A549 (cell line): ENCODE data around the gene ARHGEF19. TPM values are rescaled to one million over a fixed set of nuclear protein-coding genes. Genes with fewer than 3 reads are reported as not detected.
"Not testable (repeated sequence)": the region's sequence is repeated elsewhere in the genome, so short reads cannot be mapped to it uniquely, and the experiment has no call there.

Source experiments
- ATAC-seq, 2 experiments: fragments of 200-7000 bp in 1 of 2; fragments of >200 bp in 1 of 2; cut with Nextera tagmentation in 1 of 2; cut with Tn5 transposase in 1 of 2; 3 replicates each; pipeline versions ENCODE4 v1.8.0 to v1.9.1; 2018 to 2020; ENCODE audit warnings: mild to moderate bottlenecking in 1 of 2, moderate library complexity in 1 of 2
- CTCF ChIA-PET: fragments of 300-600 bp; sonication (Branson Sonifier 250); formaldehyde crosslinking; extraction: SDS; loops from one replicate; lab custom pipeline; 2021; ENCODE audit warnings: antibody characterized with exemption, inconsistent platforms; lab: Yijun Ruan, JAX
- POLR2A ChIA-PET: fragments of 350-600 bp; formaldehyde crosslinking; extraction: SDS; loops from one replicate; lab custom pipeline; 2021; ENCODE audit warnings: antibody characterized with exemption, inconsistent platforms; lab: Yijun Ruan, JAX
- DNase-seq, 2 experiments: peaks; one replicate each; pipeline versions ENCODE4 v3.0.0 to v3.0.0-alpha.2; 2011 to 2016; ENCODE audit warnings: low read depth in 1 of 2, low spot score in 1 of 2
- FAIRE-seq: peaks from 2 replicates; lab custom pipeline; 2011; peaks lifted over from hg19 to GRCh38; lab: Jason Lieb, UNC
- H3K27ac ChIP-seq, 2 experiments: fragments of >200 bp; sonication (Bioruptor Twin); formaldehyde crosslinking; 3 replicates each; pipeline ENCODE4 v1.5.1; 2016 to 2017
- H3K4me1 ChIP-seq: fragments of >200 bp; sonication (Bioruptor Twin); formaldehyde crosslinking; 3 replicates; pipeline ENCODE4 v1.6.1; 2016
- H3K4me2 ChIP-seq: fragments of >200 bp; sonication (Bioruptor Twin); formaldehyde crosslinking; 3 replicates; pipeline ENCODE4 v1.6.1; 2016
- H3K4me3 ChIP-seq: fragments of >200 bp; sonication (Bioruptor Twin); formaldehyde crosslinking; 3 replicates; pipeline ENCODE4 v1.5.1; 2016
- H3K9me3 ChIP-seq: fragments of >200 bp; sonication (Bioruptor Twin); formaldehyde crosslinking; 3 replicates; pipeline ENCODE4 v1.6.1; 2016
- CTCF ChIP-seq: fragments of >200 bp; sonication (Bioruptor Twin); formaldehyde crosslinking; IDR thresholded peaks from 3 replicates; pipeline ENCODE4 v1.5.1; 2016
- EHF ChIP-seq: fragments of 250-450 bp; sonication (Bioruptor Pico); IDR thresholded peaks from 2 replicates; pipeline ENCODE4 v1.5.0; 2020; ENCODE audit warnings: mild to moderate bottlenecking
- EP300 ChIP-seq, 2 experiments: fragments of >200 bp; sonication (Bioruptor Twin); formaldehyde crosslinking; IDR thresholded peaks; 2 replicates in 1 of 2; 3 replicates in 1 of 2; pipeline ENCODE4 v1.6.1; 2016 to 2017
- FOXS1 ChIP-seq: fragments of 250-450 bp; sonication (Bioruptor Pico); IDR thresholded peaks from 2 replicates; pipeline ENCODE4 v1.5.0; 2020; ENCODE audit warnings: mild to moderate bottlenecking, moderate library complexity
- GATA3 ChIP-seq: IDR thresholded peaks from 2 replicates; pipeline ENCODE4 v1.6.1; 2012; ENCODE audit warnings: borderline replicate concordance
- HDAC2 ChIP-seq: fragments of 200-600 bp; sonication (generic); IDR thresholded peaks from 2 replicates; pipeline ENCODE4 v1.6.1; 2016
- HEYL ChIP-seq: fragments of 250-450 bp; sonication (Bioruptor Pico); IDR thresholded peaks from 2 replicates; pipeline ENCODE4 v1.8.0; 2021; ENCODE audit warnings: mild to moderate bottlenecking, moderate library complexity
- HOXB13 ChIP-seq: fragments of 250-450 bp; sonication (Bioruptor Pico); IDR thresholded peaks from 2 replicates; pipeline ENCODE4 v1.5.0; 2020; ENCODE audit warnings: low read depth, mild to moderate bottlenecking, moderate library complexity
- HOXB5 ChIP-seq: fragments of 250-450 bp; sonication (Bioruptor Pico); IDR thresholded peaks from 2 replicates; pipeline ENCODE4 v1.5.0; 2020; ENCODE audit warnings: mild to moderate bottlenecking, moderate library complexity
- JUN ChIP-seq, 2 experiments: fragments of >200 bp; sonication (Bioruptor Twin); formaldehyde crosslinking; IDR thresholded peaks; 2 replicates in 1 of 2; 3 replicates in 1 of 2; pipeline ENCODE4 v1.6.1; 2016 to 2017
- KDM1A ChIP-seq: fragments of 200-600 bp; sonication (generic); IDR thresholded peaks from 2 replicates; pipeline ENCODE4 v1.6.1; 2016; ENCODE audit warnings: low read depth, mild to moderate bottlenecking
- NR3C1 ChIP-seq: fragments of >200 bp; sonication (Bioruptor Twin); formaldehyde crosslinking; IDR thresholded peaks from 3 replicates; pipeline ENCODE4 v1.6.1; 2017
- PHF8 ChIP-seq: fragments of 200-600 bp; sonication (generic); IDR thresholded peaks from 2 replicates; pipeline ENCODE4 v1.6.1; 2016; ENCODE audit warnings: low read depth, mild to moderate bottlenecking, antibody characterized with exemption, moderate library complexity, borderline replicate concordance
- RAD21 ChIP-seq, 2 experiments: fragments of >200 bp in 1 of 2; sonication (Bioruptor Twin) in 1 of 2; formaldehyde crosslinking in 1 of 2; IDR thresholded peaks in 1 of 2; conservative IDR thresholded peaks in 1 of 2; 2 replicates in 1 of 2; 3 replicates in 1 of 2; pipeline ENCODE4 v1.6.1; 2012 to 2018; ENCODE audit warnings: inconsistent platforms in 1 of 2
- RARB ChIP-seq: fragments of 250-450 bp; sonication (Bioruptor Pico); IDR thresholded peaks from 2 replicates; pipeline ENCODE4 v1.8.0; 2021; ENCODE audit warnings: mild to moderate bottlenecking, moderate library complexity
- RCOR1 ChIP-seq: fragments of 150-350 bp; IDR thresholded peaks from 2 replicates; pipeline ENCODE4 v1.6.1; 2014; ENCODE audit warnings: antibody characterized with exemption, low read length, low read depth
- TFCP2L1 ChIP-seq: fragments of 250-450 bp; sonication (Bioruptor Pico); IDR thresholded peaks from 2 replicates; pipeline ENCODE4 v1.5.0; 2021; ENCODE audit warnings: mild to moderate bottlenecking
- USF2 ChIP-seq: fragments of 450-650 bp; IDR thresholded peaks from 2 replicates; pipeline ENCODE4 v1.6.1; 2014; ENCODE audit warnings: antibody characterized with exemption
- ZFP36 ChIP-seq: fragments of 450-650 bp; IDR thresholded peaks from 2 replicates; pipeline ENCODE4 v1.6.1; 2014; ENCODE audit warnings: borderline replicate concordance; ENCODE audit not compliant: partially characterized antibody
- WGBS: methylation state at CpG from one replicate; pipeline ENCODE4 v1.1.6; 2017; ENCODE audit errors: missing lambda C conversion rate; 5-methylcytosine and 5-hydroxymethylcytosine counted together
- polyA plus RNA-seq, 4 experiments: library from polyadenylated mRNA; depleted of rRNA in 3 of 4; stranded (reverse); fragments of >200 nt; fragmentation: RNase III in 1 of 4; extraction: RNeasy Plus Mini Kit Qiagen cat#74134 plus additional on column Dnase treatment in 1 of 4; gene quantifications; 2 replicates in 3 of 4; 3 replicates in 1 of 4; pipeline ENCODE4 v1.2.3, GENCODE V29; 2011 to 2017
- TF ChIP-seq, protein P1 (sequence below): fragments of >200 bp; sonication (Bioruptor Twin); formaldehyde crosslinking; IDR thresholded peaks from 3 replicates; pipeline ENCODE4 v1.6.1; 2016
- TF ChIP-seq, protein P2 (sequence below): fragments of >200 bp; sonication (Bioruptor Twin); formaldehyde crosslinking; IDR thresholded peaks from 2 replicates; pipeline ENCODE4 v1.6.1; 2016
- TF ChIP-seq, protein P3 (sequence below): fragments of 150-350 bp; IDR thresholded peaks from 2 replicates; pipeline ENCODE4 v1.6.1; 2014; ENCODE audit warnings: low read depth, mild to moderate bottlenecking, low read length

The ARHGEF19 gene
- polyA plus RNA-seq, 2 of the 4 experiments (the other 2 are of a cell fraction) = 6.1 to 9.2 TPM

DNA sequence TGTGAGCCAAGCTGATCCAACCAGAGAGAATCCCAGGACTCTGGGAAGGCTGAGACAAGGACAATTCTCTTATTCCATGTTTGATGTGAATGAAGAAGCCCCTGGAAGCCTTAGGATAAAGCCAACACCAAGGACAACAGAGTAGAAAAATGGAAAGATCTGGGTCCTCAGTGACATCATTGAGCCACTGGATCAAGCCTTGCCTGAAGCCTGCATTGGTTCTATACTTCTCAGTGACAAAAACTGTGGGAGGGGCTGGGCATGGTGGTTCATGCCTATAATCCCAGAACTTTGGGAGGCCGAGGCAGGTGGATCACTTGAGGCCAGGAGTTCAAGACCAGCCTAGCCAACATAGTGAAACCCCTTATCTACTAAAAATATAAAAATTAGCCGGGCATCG lies 15.6 kb downstream of the ARHGEF19 start:
- no peak for FAIRE-seq
- Histone ChIP-seq H3K4me1 (no peaks in the 10 kb centered on the region), H3K4me3 (no peak overlapping the region), H3K4me2 (no peak overlapping the region), H3K9me3 (no peaks in the 10 kb centered on the region), H3K27ac (no peak overlapping the region)
- ChIA-PET CTCF (no interaction called here), POLR2A (no interaction called here)
- TF ChIP-seq KDM1A = no peak
- TF ChIP-seq NR3C1 = no peak
- no peak for TF ChIP-seq RCOR1
- TF ChIP-seq ZFP36 = no peak
- no peak for TF ChIP-seq TFCP2L1 (CRISPR knock-in tag)
- no peak for ATAC-seq
- WGBS = 59% methylated on average over 3 of the region's 3 CpGs
- DNase-seq = no peak

DNA sequence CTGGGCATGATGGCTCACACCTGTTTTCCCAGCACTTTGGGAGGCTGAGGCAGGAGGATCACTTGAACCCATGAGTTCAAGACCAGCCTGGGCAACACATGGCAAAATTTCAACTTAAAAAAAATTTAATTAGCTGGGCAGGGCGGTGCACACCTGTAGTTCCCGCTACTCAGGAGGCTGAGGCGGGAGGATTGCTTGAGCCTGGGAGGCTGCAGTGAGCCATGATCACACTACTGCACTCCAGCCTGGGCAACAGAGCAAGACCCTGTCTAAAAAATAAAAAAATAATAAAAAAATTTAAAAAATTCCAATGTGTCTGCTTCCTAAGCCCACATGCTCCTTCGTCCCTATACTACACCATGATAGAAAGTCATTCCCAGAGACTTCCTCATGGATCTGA lies 16.3 kb downstream of the ARHGEF19 start:
- H3K27ac ChIP-seq, POLR2A ChIA-PET, CTCF ChIA-PET, FAIRE-seq, H3K4me1 ChIP-seq, H3K4me2 ChIP-seq, DNase-seq, ATAC-seq, H3K9me3 ChIP-seq, H3K4me3 ChIP-seq: not testable (repeated sequence)
- WGBS = 85% methylated on average over 4 of the region's 4 CpGs

GRCh38 chr1:16195518-16195905 lies 16.9 kb downstream of the ARHGEF19 start:
- TF ChIP-seq, protein P1, sequence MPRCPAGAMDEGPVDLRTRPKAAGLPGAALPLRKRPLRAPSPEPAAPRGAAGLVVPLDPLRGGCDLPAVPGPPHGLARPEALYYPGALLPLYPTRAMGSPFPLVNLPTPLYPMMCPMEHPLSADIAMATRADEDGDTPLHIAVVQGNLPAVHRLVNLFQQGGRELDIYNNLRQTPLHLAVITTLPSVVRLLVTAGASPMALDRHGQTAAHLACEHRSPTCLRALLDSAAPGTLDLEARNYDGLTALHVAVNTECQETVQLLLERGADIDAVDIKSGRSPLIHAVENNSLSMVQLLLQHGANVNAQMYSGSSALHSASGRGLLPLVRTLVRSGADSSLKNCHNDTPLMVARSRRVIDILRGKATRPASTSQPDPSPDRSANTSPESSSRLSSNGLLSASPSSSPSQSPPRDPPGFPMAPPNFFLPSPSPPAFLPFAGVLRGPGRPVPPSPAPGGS = no peak
- no peak for TF ChIP-seq FOXS1
- no peak for TF ChIP-seq EHF (CRISPR knock-in tag)
- no peak for TF ChIP-seq HDAC2
- TF ChIP-seq EP300 (IDR thresholded peaks at IDR 0.05) = no peak
- TF ChIP-seq RAD21 (conservative IDR thresholded peaks at IDR 0.05 in 1 of 2, IDR thresholded peaks at IDR 0.05 in 1 of 2) = no peak
- TF ChIP-seq HOXB13 (CRISPR knock-in tag) = no peak
- no peak for TF ChIP-seq HEYL
- TF ChIP-seq PHF8 = no peak
- TF ChIP-seq, protein P2, sequence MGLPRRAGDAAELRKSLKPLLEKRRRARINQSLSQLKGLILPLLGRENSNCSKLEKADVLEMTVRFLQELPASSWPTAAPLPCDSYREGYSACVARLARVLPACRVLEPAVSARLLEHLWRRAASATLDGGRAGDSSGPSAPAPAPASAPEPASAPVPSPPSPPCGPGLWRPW = no peak
- no peak for TF ChIP-seq RARB (CRISPR knock-in tag)
- no peak for TF ChIP-seq JUN (IDR thresholded peaks at IDR 0.05)
- no peak for TF ChIP-seq GATA3
- TF ChIP-seq USF2 = no peak
- TF ChIP-seq NR3C1 = no peak
- no peak for TF ChIP-seq HOXB5 (CRISPR knock-in tag)
- TF ChIP-seq CTCF = no peak
- TF ChIP-seq, protein P3, sequence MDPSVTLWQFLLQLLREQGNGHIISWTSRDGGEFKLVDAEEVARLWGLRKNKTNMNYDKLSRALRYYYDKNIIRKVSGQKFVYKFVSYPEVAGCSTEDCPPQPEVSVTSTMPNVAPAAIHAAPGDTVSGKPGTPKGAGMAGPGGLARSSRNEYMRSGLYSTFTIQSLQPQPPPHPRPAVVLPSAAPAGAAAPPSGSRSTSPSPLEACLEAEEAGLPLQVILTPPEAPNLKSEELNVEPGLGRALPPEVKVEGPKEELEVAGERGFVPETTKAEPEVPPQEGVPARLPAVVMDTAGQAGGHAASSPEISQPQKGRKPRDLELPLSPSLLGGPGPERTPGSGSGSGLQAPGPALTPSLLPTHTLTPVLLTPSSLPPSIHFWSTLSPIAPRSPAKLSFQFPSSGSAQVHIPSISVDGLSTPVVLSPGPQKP = no peak
- H3K4me1 ChIP-seq = peaks cover 6% of the 10 kb centered on the region
- ChIA-PET POLR2A (no interaction called here), CTCF (no interaction called here)
- no peaks in the 10 kb centered on the region for H3K9me3 ChIP-seq
- DNase-seq (no peak), FAIRE-seq (no peak), ATAC-seq (no peak)
- H3K27ac ChIP-seq = no peak overlapping the region
- H3K4me3 ChIP-seq = no peak overlapping the region
- no peak overlapping the region for H3K4me2 ChIP-seq
- WGBS = 92% methylated on average over 7 of the region's 7 CpGs
